ENCODE data around the gene L3MBTL3. TPM values are rescaled to one million over a fixed set of nuclear protein-coding genes. Genes with fewer than 3 reads are reported as not detected.

Gene L3MBTL3
- total RNA-seq, 1 donor from 2014 or later = 3.2 TPM

GRCh38 chr6:129981598-129981997 lies 36.8 kb upstream of the L3MBTL3 start:
- TF ChIP-seq CTCF (IDR thresholded peaks at IDR 0.05; ENCODE audit: borderline replicate concordance) = no peak
- peaks cover 27% of the 10 kb centered on the region for H3K9me3 ChIP-seq (replicated peaks)
- no peaks in the 10 kb centered on the region for H3K36me3 ChIP-seq
- intact Hi-C loops (cut with micrococcal nuclease) = no loop called here
- no peaks in the 10 kb centered on the region for H3K4me1 ChIP-seq
- no peak for DNase-seq
- no peaks in the 10 kb centered on the region for H3K27me3 ChIP-seq (ENCODE audit: low read depth)
- no peak overlapping the region for H3K27ac ChIP-seq (replicated peaks)
- no peak overlapping the region for H3K4me3 ChIP-seq

GRCh38 chr6:129989396-129989795 lies 29.0 kb upstream of the L3MBTL3 start:
- Histone ChIP-seq H3K4me3 (no peak overlapping the region), H3K36me3 (no peaks in the 10 kb centered on the region), H3K27ac (replicated peaks) (no peak overlapping the region), H3K9me3 (replicated peaks) (no peaks in the 10 kb centered on the region), H3K27me3 (ENCODE audit: low read depth) (no peaks in the 10 kb centered on the region), H3K4me1 (no peaks in the 10 kb centered on the region)
- TF ChIP-seq CTCF (IDR thresholded peaks at IDR 0.05; ENCODE audit: borderline replicate concordance) = no peak
- intact Hi-C loops (cut with micrococcal nuclease) = no loop called here
- no peak for DNase-seq

GRCh38 chr6:129992881-129993280 lies 25.5 kb upstream of the L3MBTL3 start:
- H3K9me3 ChIP-seq (replicated peaks) = no peaks in the 10 kb centered on the region
- no peaks in the 10 kb centered on the region for H3K36me3 ChIP-seq
- intact Hi-C loops (cut with micrococcal nuclease) = no loop called here
- no peak overlapping the region for H3K4me3 ChIP-seq
- no peak for DNase-seq
- TF ChIP-seq CTCF (IDR thresholded peaks at IDR 0.05; ENCODE audit: borderline replicate concordance) = no peak
- no peaks in the 10 kb centered on the region for H3K27me3 ChIP-seq (ENCODE audit: low read depth)
- no peaks in the 10 kb centered on the region for H3K4me1 ChIP-seq
- H3K27ac ChIP-seq (replicated peaks) = no peak overlapping the region

GRCh38 chr6:129994410-129994809 lies 24.0 kb upstream of the L3MBTL3 start:
- H3K9me3 ChIP-seq (replicated peaks) = no peaks in the 10 kb centered on the region
- H3K4me1 ChIP-seq = no peaks in the 10 kb centered on the region
- TF ChIP-seq CTCF (IDR thresholded peaks at IDR 0.05; ENCODE audit: borderline replicate concordance) = no peak
- DNase-seq = no peak
- no peak overlapping the region for H3K4me3 ChIP-seq
- H3K27ac ChIP-seq (replicated peaks) = no peak overlapping the region
- intact Hi-C loops (cut with micrococcal nuclease) = no loop called here
- no peaks in the 10 kb centered on the region for H3K36me3 ChIP-seq
- no peaks in the 10 kb centered on the region for H3K27me3 ChIP-seq (ENCODE audit: low read depth)

- no peak for TF ChIP-seq CTCF (IDR thresholded peaks at IDR 0.05; ENCODE audit: borderline replicate concordance)
- no peaks in the 10 kb centered on the region for H3K9me3 ChIP-seq (replicated peaks)
- intact Hi-C loops (cut with micrococcal nuclease) = no loop called here
- no peaks in the 10 kb centered on the region for H3K4me1 ChIP-seq
- DNase-seq = no peak
- no peak overlapping the region for H3K4me3 ChIP-seq
- no peak overlapping the region for H3K27ac ChIP-seq (replicated peaks)
- no peaks in the 10 kb centered on the region for H3K36me3 ChIP-seq
- H3K27me3 ChIP-seq (ENCODE audit: low read depth) = no peaks in the 10 kb centered on the region
Observed at GRCh38 chr6:129996387-129996786, 22.0 kb upstream of the L3MBTL3 start.

All from left ventricle myocardium inferior (tissue), 1 donor.